ENCODE results near the gene ATXN10.
A peak's percentile ranks its signal among the peaks of the same experiment; 100 is the strongest.
"Not testable (repeated sequence)": the region's sequence is repeated elsewhere in the genome, so short reads cannot be mapped to it uniquely, and the experiment has no call there.

Gene ATXN10

DNA sequence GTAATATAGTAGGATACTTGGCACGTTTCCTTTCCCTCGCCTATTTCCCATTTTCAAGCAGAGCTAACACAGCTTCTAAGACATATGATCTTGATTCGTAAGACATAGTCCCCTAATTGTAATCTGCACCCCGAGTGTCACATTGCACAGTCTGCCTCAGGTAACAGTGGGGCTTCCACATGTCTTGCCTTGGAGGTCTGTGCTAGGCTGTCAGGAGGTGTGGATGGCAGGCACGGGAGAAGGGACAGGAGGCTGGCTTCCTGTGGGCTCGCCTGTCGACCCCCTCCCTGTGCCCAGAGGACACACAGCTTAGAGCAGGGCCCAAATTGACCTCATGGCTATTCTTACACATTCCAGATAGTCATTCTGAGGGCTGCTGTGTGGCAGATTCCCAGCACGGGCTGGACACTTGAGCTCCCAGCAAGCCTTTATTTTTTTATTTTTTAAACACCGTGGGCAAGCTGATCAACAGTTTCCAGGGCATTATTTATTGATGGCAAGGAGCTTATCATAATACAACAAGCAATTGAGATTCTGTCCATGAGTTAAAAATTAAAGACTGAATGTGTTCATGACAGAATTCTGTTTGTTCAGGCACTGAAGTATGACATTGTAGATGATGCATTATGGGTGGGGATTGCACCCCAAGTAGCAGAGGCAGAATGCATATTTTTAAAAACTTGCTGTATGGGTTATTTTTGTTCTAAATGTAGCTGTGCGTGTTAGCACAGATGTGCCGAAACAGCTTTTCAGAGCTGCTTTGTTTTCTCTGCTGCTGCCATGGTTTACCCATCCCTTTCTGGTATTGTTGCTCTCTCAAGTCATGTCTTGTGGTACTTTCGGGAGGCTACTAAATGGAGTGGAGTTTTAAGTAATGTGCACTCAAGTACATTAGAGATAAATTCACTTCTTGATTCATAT lies 113.0 kb downstream of the ATXN10 start:
- DNase-seq (ENCODE audit: low spot score), result no peak

GRCh38 chr22:45785458-45785857 lies 113.8 kb downstream of the ATXN10 start:
- no peak for DNase-seq (ENCODE audit: low spot score)

- DNase-seq (ENCODE audit: low spot score), result no peak
These were observed 115.1 kb downstream of the ATXN10 start for GRCh38 chr22:45786726-45787125.

DNA sequence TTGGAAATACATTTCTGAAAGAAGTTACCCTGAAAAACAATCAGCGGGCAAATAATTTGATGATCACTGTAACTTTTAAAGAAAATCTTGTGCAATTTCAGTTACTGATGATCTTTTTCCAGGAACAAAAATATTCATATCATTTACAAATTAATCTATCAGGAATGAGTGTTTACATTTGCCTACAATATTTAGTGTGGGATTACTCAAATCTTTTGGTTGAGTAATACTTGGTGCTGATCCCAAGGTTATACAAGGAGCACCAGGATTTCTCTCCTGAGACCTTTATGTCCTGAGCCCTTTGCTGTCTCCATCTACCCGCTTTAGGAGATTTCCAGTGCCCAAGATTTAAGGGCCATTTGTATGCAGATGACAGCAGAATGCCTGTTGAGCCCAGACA lies 116.1 kb downstream of the ATXN10 start:
- no peak for DNase-seq (ENCODE audit: low spot score)

GRCh38 chr22:45788522-45788921 lies 116.9 kb downstream of the ATXN10 start:
- no peak for DNase-seq (ENCODE audit: low spot score)

DNA sequence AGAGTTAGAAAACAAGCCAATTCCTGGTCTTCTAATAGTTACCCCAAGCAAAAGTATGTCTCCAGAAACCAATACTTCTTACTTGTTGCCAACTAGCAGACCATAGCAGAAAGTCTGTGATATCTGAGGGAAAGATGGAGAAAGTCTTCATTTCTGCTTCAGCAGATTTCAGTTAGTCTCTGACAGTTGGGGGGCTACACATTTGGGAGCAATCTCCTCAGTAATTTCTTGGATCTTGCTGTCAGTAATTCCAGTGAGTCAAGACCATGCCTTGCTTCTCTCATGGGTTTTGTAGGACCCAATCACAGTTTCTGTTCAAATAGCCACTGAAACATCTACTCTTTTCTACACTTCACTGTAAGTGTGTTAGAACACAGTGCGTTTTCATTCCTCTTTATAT lies 118.8 kb downstream of the ATXN10 start:
- no peak for DNase-seq (ENCODE audit: low spot score)

- DNase-seq (ENCODE audit: low spot score), result peak; percentile 17
These were observed 121.5 kb downstream of the ATXN10 start for GRCh38 chr22:45793161-45793560.

DNA sequence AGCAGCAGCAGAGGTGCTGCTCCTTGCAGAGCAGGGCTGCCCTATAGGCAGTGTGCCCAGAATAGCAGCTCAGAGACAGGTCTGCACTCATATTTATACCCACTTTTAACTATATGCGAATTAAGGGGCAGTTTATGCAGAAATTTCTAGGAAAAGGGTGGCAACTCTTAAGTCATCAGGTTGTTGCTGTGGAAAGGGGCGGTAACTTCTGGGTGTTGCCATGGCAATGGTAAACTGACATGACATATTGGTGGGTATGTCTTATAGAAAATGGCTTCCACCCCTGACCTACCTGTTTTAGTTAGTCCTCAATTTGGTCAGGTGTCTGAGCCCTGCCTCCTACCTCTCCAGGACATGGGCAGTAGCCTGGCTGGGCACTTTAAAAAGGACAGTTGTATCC lies 122.3 kb downstream of the ATXN10 start:
- no peak for DNase-seq (ENCODE audit: low spot score)

DNA sequence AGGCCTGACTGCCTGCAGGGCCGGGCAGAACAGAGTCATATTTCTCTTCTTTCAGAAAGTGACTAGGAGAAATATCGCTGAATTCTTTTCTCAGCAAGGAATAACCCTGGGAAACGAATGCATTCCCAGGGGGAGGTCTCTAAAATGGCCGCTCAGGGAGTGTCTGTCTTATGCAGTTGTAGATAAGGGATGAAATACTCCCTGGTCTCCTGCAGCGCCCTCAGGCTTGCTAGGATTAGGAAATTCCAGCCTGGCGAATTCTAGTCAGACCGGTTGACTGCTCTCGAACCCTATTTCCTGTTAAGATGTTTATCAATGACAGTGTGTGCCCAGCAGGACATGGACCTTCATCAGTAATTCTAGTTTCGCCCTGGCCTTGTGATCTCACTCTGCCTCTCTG lies 124.4 kb downstream of the ATXN10 start:
- not testable (repeated sequence) for DNase-seq (ENCODE audit: low spot score)

GRCh38 chr22:45799291-45799690 lies 127.7 kb downstream of the ATXN10 start:
- DNase-seq (ENCODE audit: low spot score), result no peak

DNA sequence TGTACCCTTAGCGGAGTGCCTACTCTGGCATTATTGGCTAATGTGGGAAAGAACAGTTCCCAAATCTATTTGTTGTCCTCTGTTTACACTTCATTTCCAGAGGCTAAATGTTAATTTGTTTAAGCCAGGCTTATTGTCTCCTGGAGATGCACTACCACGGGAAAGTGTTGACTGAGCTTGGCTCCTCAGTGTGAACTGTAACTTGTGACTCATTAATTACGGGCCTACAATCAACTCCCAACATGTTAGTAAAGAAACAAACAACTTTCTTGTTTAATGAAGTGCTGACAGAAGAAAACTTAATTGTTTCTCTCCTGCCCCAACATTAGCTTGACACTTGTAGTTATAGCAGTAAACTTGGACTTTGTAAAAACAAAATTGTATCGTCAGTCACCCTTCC lies 130.4 kb downstream of the ATXN10 start:
- DNase-seq (ENCODE audit: low spot score), result no peak

- no peak for DNase-seq (ENCODE audit: low spot score)
These were observed 132.8 kb downstream of the ATXN10 start for GRCh38 chr22:45804319-45804985.

DNA sequence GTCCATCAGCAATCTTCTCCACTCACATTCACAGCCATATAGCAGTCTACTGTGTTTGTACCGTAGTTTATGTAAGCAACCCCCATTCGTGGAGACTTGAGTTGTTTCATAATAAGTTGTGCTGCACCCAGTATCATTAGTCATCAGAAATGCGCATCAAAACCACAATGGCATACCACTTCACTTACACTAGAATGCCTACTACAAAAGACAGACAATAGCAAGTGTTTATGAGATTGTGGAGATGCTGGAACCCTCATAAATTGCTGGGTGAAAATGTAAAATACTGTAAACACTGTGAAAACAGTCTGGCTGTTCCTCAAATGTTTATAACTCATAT lies 133.3 kb downstream of the ATXN10 start:
- no peak for DNase-seq (ENCODE audit: low spot score)

DNA sequence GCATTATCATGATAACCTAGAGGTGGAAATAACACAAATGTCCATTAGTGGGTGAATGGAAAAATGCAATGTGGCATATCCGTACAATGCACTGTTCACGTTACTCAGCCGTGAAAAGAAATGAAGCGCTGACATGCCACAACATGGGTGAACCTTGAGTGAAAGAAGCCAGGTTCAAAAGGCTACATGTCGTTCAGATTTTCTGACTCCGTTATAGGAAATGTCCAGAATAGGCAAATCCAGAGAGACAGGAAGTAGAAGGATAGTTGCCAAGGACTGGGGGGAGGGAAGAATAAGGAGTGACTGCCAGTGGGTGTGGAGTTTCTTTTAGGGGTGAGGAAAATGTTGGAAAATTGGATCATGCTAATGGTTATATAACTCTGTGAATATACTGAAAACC lies 133.8 kb downstream of the ATXN10 start:
- no peak for DNase-seq (ENCODE audit: low spot score)

DNA sequence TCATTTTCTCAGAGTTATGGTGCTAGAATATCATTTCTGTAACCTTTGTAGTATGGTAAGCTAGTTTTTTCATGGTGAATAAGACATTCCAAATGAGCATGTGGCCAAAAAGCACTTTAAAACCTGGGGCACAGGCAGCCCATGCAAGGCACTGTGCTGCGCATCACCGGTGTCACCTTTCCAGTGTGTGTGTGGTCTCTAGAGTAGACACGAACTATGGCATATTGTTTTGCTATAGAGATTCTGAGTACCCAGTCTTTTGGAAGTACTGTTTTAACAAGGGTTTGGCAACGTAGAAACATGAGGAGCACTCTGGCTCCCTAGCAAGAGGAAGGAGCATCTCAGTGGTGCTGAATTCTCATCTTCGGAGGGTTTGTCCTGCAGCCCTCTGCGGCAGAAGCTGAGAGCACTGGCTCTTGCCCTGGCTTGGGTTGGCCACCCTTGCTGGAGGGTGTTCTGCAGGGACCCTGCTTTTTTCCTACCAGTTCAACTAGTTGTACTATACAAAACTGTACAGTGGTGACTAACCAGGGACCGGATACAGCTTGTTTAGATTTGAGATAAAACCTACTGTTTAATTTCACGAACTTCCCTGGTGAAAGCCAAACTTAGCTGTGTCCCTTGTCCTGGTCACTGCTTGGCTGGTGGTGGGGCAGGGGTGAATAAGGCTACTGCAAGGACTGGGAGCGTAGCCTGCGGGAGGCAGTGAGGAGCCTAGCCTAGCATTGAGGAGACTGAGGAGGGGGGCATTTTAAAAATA lies 135.7 kb downstream of the ATXN10 start:
- no peak for DNase-seq (ENCODE audit: low spot score)

DNA sequence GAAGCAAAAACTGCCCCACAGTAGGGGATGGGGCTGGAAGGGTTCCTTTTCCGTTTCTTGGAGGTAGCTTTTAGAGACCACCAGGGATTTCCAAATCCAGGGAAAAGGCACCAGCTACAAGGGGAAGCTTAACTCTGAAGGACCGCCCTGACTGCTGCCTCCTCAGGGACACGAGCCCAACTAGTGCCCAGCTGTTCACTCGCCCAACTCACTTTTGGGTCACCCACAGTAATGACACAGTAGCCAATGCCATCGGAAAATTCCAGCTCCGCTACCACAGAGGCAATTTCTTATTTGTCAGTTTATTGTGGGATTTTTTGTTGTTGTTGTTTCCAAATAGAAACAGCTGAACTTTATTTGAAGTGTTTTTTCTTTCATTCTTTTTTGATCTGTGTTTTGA lies 141.3 kb downstream of the ATXN10 start:
- no peak for DNase-seq (ENCODE audit: low spot score)

DNA sequence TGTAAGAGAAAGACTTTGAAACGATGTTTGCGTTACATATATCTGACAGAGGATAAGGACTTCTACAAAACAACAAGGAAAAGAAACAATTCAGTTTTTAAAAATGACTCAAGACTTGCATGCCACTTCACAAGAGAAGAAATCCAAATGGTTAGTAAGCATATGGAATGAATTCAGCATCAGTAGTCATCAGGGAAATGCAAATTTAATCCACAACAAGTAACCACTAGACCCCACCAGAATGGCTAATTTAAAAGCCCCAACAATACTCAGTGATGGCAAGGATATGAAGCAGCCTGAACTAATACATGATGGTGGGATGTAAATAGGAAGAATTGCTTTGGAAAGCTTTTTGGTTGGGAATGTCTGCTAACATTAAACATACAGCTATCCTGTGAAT lies 142.6 kb downstream of the ATXN10 start:
- no peak for DNase-seq (ENCODE audit: low spot score)

DNA sequence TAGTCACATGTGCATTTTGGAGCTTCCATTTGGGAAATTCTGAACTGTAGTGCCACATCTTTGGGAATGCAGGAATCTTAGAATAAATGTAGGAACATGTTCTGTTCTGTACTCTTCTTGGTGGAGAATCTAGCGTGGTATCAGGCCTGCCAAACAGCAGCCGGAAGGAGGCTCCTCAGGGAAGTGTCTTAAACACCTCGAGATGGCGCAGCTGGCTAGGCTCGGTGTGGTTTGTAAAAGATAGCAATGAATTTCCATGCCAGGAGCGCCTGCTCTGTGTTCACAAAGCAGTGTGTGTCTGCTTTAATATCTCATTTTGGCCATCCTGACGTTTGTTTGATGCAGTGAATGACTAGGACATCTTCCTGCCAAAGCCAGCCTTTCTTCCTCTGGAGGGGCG lies 145.1 kb downstream of the ATXN10 start:
- DNase-seq (ENCODE audit: low spot score), result no peak

DNA sequence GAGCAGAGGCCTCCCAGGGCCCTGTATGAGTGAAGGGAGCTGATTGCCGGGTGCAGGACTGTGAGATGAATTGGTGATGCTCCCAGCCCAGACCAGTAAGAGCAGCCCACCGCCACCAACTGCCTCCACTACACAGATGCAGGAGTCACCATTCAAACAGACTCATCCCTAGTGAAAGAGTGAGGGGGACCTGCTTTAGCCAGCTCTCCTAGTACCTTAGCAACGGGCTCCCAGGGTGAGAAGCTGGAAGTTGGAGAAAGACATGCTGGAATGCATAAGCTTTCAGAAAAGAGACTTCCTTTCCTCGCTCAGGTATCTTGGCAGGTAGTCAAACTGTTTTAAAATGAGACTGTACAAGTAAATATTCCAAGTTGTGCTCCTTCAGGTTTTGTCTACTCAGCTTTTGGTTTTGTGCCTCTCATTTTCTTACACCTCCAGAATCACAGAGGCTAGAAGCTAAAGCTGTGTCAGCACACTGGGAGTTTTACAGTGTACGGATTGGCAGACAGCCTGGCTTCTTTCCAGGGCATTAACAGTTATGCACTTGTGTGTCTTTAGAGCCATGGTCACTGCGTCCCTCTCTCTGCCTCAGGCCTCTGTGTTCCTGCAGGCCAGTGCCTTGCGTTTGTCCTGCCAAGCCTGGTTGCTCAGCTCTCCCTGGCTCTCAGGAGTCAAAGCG lies 146.2 kb downstream of the ATXN10 start:
- no peak for DNase-seq (ENCODE audit: low spot score)

- DNase-seq (ENCODE audit: low spot score), result no peak
These were observed 146.9 kb downstream of the ATXN10 start for GRCh38 chr22:45818424-45819085.

- DNase-seq (ENCODE audit: low spot score), result no peak
These were observed 147.7 kb downstream of the ATXN10 start for GRCh38 chr22:45819305-45819704.
